Measurements from ENCODE around the gene TUNAR.

DNA sequence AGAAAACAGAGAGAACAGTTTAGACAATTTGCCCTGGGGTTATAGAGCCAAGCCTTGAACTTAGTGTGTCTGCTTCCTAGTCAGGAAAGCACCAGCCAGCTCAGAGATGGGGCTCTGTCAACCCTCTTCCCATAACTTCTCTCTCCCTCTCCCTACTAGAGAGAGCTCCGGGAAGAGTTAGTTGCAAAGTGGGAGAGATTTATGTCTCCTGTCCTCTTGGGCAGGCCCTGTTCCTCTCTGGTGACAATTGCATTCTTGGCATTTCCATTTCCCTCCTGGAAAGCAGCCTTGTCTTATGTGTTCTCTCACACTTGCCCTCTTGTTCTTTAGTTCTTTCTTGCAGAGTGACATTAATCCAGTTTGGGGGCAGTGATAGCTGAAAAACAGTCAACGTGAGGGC, 42.1 kb upstream of the TUNAR start:
- TF ChIP-seq, protein P1, sequence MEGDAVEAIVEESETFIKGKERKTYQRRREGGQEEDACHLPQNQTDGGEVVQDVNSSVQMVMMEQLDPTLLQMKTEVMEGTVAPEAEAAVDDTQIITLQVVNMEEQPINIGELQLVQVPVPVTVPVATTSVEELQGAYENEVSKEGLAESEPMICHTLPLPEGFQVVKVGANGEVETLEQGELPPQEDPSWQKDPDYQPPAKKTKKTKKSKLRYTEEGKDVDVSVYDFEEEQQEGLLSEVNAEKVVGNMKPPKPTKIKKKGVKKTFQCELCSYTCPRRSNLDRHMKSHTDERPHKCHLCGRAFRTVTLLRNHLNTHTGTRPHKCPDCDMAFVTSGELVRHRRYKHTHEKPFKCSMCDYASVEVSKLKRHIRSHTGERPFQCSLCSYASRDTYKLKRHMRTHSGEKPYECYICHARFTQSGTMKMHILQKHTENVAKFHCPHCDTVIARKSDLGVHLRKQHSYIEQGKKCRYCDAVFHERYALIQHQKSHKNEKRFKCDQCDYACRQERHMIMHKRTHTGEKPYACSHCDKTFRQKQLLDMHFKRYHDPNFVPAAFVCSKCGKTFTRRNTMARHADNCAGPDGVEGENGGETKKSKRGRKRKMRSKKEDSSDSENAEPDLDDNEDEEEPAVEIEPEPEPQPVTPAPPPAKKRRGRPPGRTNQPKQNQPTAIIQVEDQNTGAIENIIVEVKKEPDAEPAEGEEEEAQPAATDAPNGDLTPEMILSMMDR (IDR thresholded peaks at IDR 0.05; ENCODE audit: borderline replicate concordance, extremely low read depth, low read length, poor library complexity, severe bottlenecking) = no peak
- TF ChIP-seq EZH2 (IDR thresholded peaks at IDR 0.05; ENCODE audit: borderline replicate concordance, low read depth, low read length, severe bottlenecking) = no peak
